GM12878 (cell line): ENCODE results near the gene MYLK4. TPM values are rescaled to one million over a fixed set of nuclear protein-coding genes. Genes with fewer than 3 reads are reported as not detected.
A peak's percentile ranks its signal among the peaks of the same experiment; 100 is the strongest.

Source experiments
- BCL11A ChIP-seq: IDR thresholded peaks from 2 replicates; pipeline ENCODE4 v1.6.1; 2011; ENCODE audit warnings: low read depth, low read length
- BHLHE40 ChIP-seq, 2 experiments: fragments of 450-650 bp in 1 of 2; IDR thresholded peaks; 2 replicates each; pipeline ENCODE4 v1.6.1; 2011 to 2017; ENCODE audit warnings: low read depth in 2 of 2, borderline replicate concordance in 1 of 2, improper control_type of control experiment in 1 of 2, low read length in 1 of 2, mild to moderate bottlenecking in 1 of 2
- CEBPB ChIP-seq, 2 experiments: fragments of 150-350 bp in 1 of 2; IDR thresholded peaks; 2 replicates each; pipeline ENCODE4 v1.6.1; 2012 to 2014; ENCODE audit warnings: low read depth in 2 of 2, low read length in 2 of 2, borderline replicate concordance in 1 of 2, inconsistent platforms in 1 of 2
- CHD1 ChIP-seq: IDR thresholded peaks from 2 replicates; pipeline ENCODE4 v1.6.1; 2012; ENCODE audit warnings: low read depth, low read length, improper control_type of control experiment
- CREM ChIP-seq: IDR thresholded peaks from 2 replicates; pipeline ENCODE4 v1.6.1; 2014; ENCODE audit warnings: antibody characterized with exemption, low read depth
- DPF2 ChIP-seq: fragments of 450-650 bp; IDR thresholded peaks from 2 replicates; pipeline ENCODE4 v1.6.1; 2017; ENCODE audit warnings: mild to moderate bottlenecking
- EP300 ChIP-seq, 2 experiments: fragments of 150-350 bp in 1 of 2; IDR thresholded peaks; 2 replicates each; pipeline ENCODE4 v1.6.1; 2011 to 2012; ENCODE audit warnings: low read depth in 2 of 2, low read length in 2 of 2, borderline replicate concordance in 1 of 2, improper control_type of control experiment in 1 of 2, inconsistent platforms in 1 of 2; ENCODE audit not compliant: control insufficient read depth in 1 of 2
- HDGF ChIP-seq: fragments of 450-650 bp; IDR thresholded peaks from 2 replicates; pipeline ENCODE4 v1.6.1; 2016; ENCODE audit warnings: antibody characterized with exemption
- IKZF2 ChIP-seq, 2 experiments: fragments of 450-650 bp; IDR thresholded peaks; 2 replicates each; pipeline ENCODE4 v1.6.1; 2017; ENCODE audit warnings: mild to moderate bottlenecking in 2 of 2, moderate library complexity in 2 of 2
- MTA2 ChIP-seq: fragments of 450-650 bp; IDR thresholded peaks from 2 replicates; pipeline ENCODE4 v1.6.1; 2016; ENCODE audit warnings: low read depth, mild to moderate bottlenecking, moderate library complexity
- MYC ChIP-seq: IDR thresholded peaks from 2 replicates; pipeline ENCODE4 v1.6.1; 2011; ENCODE audit warnings: mild to moderate bottlenecking, low read length, moderate library complexity, inconsistent platforms; ENCODE audit not compliant: insufficient read depth, insufficient replicate concordance, insufficient read length, severe bottlenecking
- NFIC ChIP-seq: IDR thresholded peaks from 2 replicates; pipeline ENCODE4 v1.6.1; 2012; ENCODE audit warnings: low read depth, mild to moderate bottlenecking, inconsistent platforms, low read length, moderate library complexity
- NFYB ChIP-seq: IDR thresholded peaks from 2 replicates; pipeline ENCODE4 v1.6.1; 2011; ENCODE audit warnings: low read depth, mild to moderate bottlenecking, low read length, improper control_type of control experiment, moderate library complexity; ENCODE audit not compliant: insufficient read depth
- NR2F1 ChIP-seq: fragments of 450-650 bp; conservative IDR thresholded peaks from 2 replicates; pipeline ENCODE4 v1.6.1; 2017; ENCODE audit warnings: mild to moderate bottlenecking
- POLR2AphosphoS5 ChIP-seq: IDR thresholded peaks from 2 replicates; pipeline ENCODE4 v1.6.1; 2011; ENCODE audit warnings: mild to moderate bottlenecking, low read length, inconsistent platforms
- RAD51 ChIP-seq: fragments of 450-650 bp; IDR thresholded peaks from 2 replicates; pipeline ENCODE4 v1.6.1; 2016; ENCODE audit warnings: moderate library complexity, mild to moderate bottlenecking, inconsistent platforms
- RUNX3 ChIP-seq: IDR thresholded peaks from 2 replicates; pipeline ENCODE4 v1.6.1; 2012; ENCODE audit warnings: low read length, inconsistent platforms
- SIN3A ChIP-seq: IDR thresholded peaks from 2 replicates; pipeline ENCODE4 v1.6.1; 2012; ENCODE audit warnings: low read depth, low read length, improper control_type of control experiment
- TAF1 ChIP-seq: IDR thresholded peaks from 2 replicates; pipeline ENCODE4 v1.6.1; 2011; ENCODE audit warnings: mild to moderate bottlenecking, low read depth, low read length, borderline replicate concordance
- ZNF217 ChIP-seq: fragments of 450-650 bp; IDR thresholded peaks from 2 replicates; pipeline ENCODE4 v1.6.1; 2017; ENCODE audit warnings: antibody characterized with exemption, mild to moderate bottlenecking
- polyA plus RNA-seq, 11 experiments: library from polyadenylated mRNA; depleted of rRNA in 4 of 11; unstranded in 6 of 11; stranded (reverse) in 5 of 11; fragments of >200 nt; fragmentation: Nextera tagmentation in 4 of 11; fragmentation: Illumina TruSeq in 1 of 11; extraction: Ambion mirVana in 4 of 11; extraction: Trizol in 1 of 11; gene quantifications; 1 replicate in 1 of 11; 2 replicates in 10 of 11; pipeline versions ENCODE4 v1.2.1 to v1.2.3, GENCODE V29; 2011 to 2016; ENCODE audit warnings: inconsistent platforms in 2 of 11, missing spikeins in 2 of 11, low read depth in 1 of 11
- total RNA-seq, 4 experiments: library from RNA; depleted of rRNA in 3 of 4; stranded (reverse); fragments of >200 nt in 3 of 4; fragmentation: Illumina TruSeq in 1 of 4; extraction: Trizol in 1 of 4; gene quantifications; 2 replicates each; pipeline versions ENCODE4 v1.2.1 to v1.2.3, GENCODE V29; 2013 to 2021
- TF ChIP-seq, protein P1 (sequence below): fragments of 450-650 bp; formaldehyde crosslinking; IDR thresholded peaks from 2 replicates; pipeline ENCODE4 v1.4.0; 2020; ENCODE audit warnings: mild to moderate bottlenecking, moderate library complexity
- TF ChIP-seq, protein P2 (sequence below): fragments of 450-650 bp; IDR thresholded peaks from 2 replicates; pipeline ENCODE4 v1.6.1; 2017; ENCODE audit warnings: mild to moderate bottlenecking, moderate library complexity
- TF ChIP-seq, protein P3 (sequence below): fragments of 450-650 bp; IDR thresholded peaks from 2 replicates; pipeline ENCODE4 v1.6.1; 2017; ENCODE audit warnings: low read depth, mild to moderate bottlenecking, moderate library complexity

Gene MYLK4
- total and polyA plus RNA-seq, 10 of the 15 experiments (the other 5 are each of a cell fraction or from before 2014, with no cell fraction given): under 0.01 to 0.09 (median 0.05) TPM; not detected in 1

DNA sequence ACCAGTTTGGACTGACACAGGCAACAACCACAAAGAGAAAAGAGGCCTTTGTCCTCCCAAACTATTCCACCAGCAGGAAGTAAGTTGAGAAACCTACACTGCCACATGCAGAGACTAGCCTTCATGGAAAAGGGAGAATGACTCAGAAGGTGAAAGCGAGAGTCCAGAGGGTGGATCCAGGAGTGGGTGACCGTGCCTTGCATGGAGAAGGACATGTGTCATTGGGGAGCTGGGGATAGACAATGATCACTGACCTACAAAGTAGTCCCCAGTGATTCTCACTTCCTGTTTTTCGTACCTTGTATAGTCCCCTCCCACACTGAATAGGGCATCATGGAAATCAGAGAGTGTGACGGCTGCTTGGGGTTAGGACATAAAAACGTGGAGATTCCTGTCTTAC, 91.9 kb downstream of the MYLK4 start (continued):
- TF ChIP-seq, protein P1, sequence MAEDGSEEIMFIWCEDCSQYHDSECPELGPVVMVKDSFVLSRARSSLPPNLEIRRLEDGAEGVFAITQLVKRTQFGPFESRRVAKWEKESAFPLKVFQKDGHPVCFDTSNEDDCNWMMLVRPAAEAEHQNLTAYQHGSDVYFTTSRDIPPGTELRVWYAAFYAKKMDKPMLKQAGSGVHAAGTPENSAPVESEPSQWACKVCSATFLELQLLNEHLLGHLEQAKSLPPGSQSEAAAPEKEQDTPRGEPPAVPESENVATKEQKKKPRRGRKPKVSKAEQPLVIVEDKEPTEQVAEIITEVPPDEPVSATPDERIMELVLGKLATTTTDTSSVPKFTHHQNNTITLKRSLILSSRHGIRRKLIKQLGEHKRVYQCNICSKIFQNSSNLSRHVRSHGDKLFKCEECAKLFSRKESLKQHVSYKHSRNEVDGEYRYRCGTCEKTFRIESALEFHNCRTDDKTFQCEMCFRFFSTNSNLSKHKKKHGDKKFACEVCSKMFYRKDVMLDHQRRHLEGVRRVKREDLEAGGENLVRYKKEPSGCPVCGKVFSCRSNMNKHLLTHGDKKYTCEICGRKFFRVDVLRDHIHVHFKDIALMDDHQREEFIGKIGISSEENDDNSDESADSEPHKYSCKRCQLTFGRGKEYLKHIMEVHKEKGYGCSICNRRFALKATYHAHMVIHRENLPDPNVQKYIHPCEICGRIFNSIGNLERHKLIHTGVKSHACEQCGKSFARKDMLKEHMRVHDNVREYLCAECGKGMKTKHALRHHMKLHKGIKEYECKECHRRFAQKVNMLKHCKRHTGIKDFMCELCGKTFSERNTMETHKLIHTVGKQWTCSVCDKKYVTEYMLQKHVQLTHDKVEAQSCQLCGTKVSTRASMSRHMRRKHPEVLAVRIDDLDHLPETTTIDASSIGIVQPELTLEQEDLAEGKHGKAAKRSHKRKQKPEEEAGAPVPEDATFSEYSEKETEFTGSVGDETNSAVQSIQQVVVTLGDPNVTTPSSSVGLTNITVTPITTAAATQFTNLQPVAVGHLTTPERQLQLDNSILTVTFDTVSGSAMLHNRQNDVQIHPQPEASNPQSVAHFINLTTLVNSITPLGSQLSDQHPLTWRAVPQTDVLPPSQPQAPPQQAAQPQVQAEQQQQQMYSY: no peak
- TF ChIP-seq CREM (peak; percentile 44; the same call in 1 of the 2 replicates), EP300 (IDR thresholded peaks at IDR 0.05; ENCODE audit: borderline replicate concordance in 1 of 2, control insufficient read depth in 1 of 2, low read depth in 2 of 2, low read length in 2 of 2) (peak in 1 of 2 experiments; percentile 57; a peak in 1 of 4 replicates), NFYB (no peak), RUNX3 (peak; percentile 61), BCL11A (peak; percentile 68; the same call in 1 of the 2 replicates), NR2F1 (no peak), HDGF (no peak), CHD1 (no peak), POLR2AphosphoS5 (no peak), CEBPB (IDR thresholded peaks at IDR 0.05; ENCODE audit: borderline replicate concordance in 1 of 2, low read depth in 2 of 2, low read length in 2 of 2) (no peak), SIN3A (no peak), MYC (no peak), DPF2 (peak; percentile 80), ZNF217 (no peak), IKZF2 (IDR thresholded peaks at IDR 0.05) (peak; percentile 86 to 90), MTA2 (peak; percentile 54; the same call in 1 of the 2 replicates), RAD51 (no peak), BHLHE40 (IDR thresholded peaks at IDR 0.05; ENCODE audit: borderline replicate concordance in 1 of 2, low read depth in 2 of 2, low read length in 1 of 2) (peak in 1 of 2 experiments; percentile 36; a peak in 1 of 4 replicates), NFIC (peak; percentile 37; the same call in 1 of the 2 replicates), TAF1 (no peak)
- TF ChIP-seq, protein P2, sequence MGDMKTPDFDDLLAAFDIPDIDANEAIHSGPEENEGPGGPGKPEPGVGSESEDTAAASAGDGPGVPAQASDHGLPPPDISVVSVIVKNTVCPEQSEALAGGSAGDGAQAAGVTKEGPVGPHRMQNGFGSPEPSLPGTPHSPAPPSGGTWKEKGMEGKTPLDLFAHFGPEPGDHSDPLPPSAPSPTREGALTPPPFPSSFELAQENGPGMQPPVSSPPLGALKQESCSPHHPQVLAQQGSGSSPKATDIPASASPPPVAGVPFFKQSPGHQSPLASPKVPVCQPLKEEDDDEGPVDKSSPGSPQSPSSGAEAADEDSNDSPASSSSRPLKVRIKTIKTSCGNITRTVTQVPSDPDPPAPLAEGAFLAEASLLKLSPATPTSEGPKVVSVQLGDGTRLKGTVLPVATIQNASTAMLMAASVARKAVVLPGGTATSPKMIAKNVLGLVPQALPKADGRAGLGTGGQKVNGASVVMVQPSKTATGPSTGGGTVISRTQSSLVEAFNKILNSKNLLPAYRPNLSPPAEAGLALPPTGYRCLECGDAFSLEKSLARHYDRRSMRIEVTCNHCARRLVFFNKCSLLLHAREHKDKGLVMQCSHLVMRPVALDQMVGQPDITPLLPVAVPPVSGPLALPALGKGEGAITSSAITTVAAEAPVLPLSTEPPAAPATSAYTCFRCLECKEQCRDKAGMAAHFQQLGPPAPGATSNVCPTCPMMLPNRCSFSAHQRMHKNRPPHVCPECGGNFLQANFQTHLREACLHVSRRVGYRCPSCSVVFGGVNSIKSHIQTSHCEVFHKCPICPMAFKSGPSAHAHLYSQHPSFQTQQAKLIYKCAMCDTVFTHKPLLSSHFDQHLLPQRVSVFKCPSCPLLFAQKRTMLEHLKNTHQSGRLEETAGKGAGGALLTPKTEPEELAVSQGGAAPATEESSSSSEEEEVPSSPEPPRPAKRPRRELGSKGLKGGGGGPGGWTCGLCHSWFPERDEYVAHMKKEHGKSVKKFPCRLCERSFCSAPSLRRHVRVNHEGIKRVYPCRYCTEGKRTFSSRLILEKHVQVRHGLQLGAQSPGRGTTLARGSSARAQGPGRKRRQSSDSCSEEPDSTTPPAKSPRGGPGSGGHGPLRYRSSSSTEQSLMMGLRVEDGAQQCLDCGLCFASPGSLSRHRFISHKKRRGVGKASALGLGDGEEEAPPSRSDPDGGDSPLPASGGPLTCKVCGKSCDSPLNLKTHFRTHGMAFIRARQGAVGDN: no peak
- TF ChIP-seq, protein P3, sequence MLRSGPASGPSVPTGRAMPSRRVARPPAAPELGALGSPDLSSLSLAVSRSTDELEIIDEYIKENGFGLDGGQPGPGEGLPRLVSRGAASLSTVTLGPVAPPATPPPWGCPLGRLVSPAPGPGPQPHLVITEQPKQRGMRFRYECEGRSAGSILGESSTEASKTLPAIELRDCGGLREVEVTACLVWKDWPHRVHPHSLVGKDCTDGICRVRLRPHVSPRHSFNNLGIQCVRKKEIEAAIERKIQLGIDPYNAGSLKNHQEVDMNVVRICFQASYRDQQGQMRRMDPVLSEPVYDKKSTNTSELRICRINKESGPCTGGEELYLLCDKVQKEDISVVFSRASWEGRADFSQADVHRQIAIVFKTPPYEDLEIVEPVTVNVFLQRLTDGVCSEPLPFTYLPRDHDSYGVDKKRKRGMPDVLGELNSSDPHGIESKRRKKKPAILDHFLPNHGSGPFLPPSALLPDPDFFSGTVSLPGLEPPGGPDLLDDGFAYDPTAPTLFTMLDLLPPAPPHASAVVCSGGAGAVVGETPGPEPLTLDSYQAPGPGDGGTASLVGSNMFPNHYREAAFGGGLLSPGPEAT: peak; percentile 62
